Fibroblast of pulmonary artery (primary cell): ENCODE measurements around the gene EYS.
A peak's percentile ranks its signal among the peaks of the same experiment; 100 is the strongest.
"Not testable (repeated sequence)": the region's sequence is repeated elsewhere in the genome, so short reads cannot be mapped to it uniquely, and the experiment has no call there.

Source experiments
- DNase-seq: peaks from one replicate; pipeline ENCODE4 v3.0.0-alpha.2; 2010; ENCODE audit warnings: low read depth
- H3K4me3 ChIP-seq: replicated peaks from 2 replicates; pipeline ENCODE4 v1.5.1; 2011; ENCODE audit warnings: low read depth, mild to moderate bottlenecking, control low read depth, low read length, moderate library complexity
- CTCF ChIP-seq: IDR thresholded peaks from 2 replicates; pipeline ENCODE4 v1.5.1; 2011; ENCODE audit warnings: mild to moderate bottlenecking, control low read depth, low read length, inconsistent platforms; ENCODE audit errors: missing control alignments

Gene EYS

GRCh38 chr6:64256483-64256882 is 1450.5 kb downstream of the EYS start:
- no peak overlapping the region for H3K4me3 ChIP-seq
- TF ChIP-seq CTCF: no peak
- DNase-seq: no peak

- no peak for DNase-seq
- H3K4me3 ChIP-seq: no peak overlapping the region
- no peak for TF ChIP-seq CTCF
Observed at GRCh38 chr6:64255000-64255399, 1452.0 kb downstream of the EYS start.

- H3K4me3 ChIP-seq: no peak overlapping the region
- TF ChIP-seq CTCF: no peak
- DNase-seq: no peak
Observed at GRCh38 chr6:64254558-64254957, 1452.5 kb downstream of the EYS start.

GRCh38 chr6:64252256-64252655 is 1454.8 kb downstream of the EYS start:
- TF ChIP-seq CTCF: no peak
- no peak for DNase-seq
- no peak overlapping the region for H3K4me3 ChIP-seq

GRCh38 chr6:64250126-64250525 is 1456.9 kb downstream of the EYS start:
- TF ChIP-seq CTCF: no peak
- DNase-seq: no peak

GRCh38 chr6:64249115-64249514 is 1457.9 kb downstream of the EYS start:
- no peak overlapping the region for H3K4me3 ChIP-seq
- TF ChIP-seq CTCF: no peak
- peak; percentile 62 for DNase-seq

More at GRCh38 chr6:64250126-64250525, 1456.9 kb downstream of the EYS start:
- no peak overlapping the region for H3K4me3 ChIP-seq

GRCh38 chr6:64243618-64244017 is 1463.4 kb downstream of the EYS start:
- H3K4me3 ChIP-seq: no peak overlapping the region
- TF ChIP-seq CTCF: no peak
- DNase-seq: peak; percentile 14

- not testable (repeated sequence) for DNase-seq
Observed at GRCh38 chr6:64238908-64239307, 1468.1 kb downstream of the EYS start.

More at GRCh38 chr6:64238908-64239307, 1468.1 kb downstream of the EYS start:
- H3K4me3 ChIP-seq: not testable (repeated sequence)
